ENCODE measurements around the gene GSG1L. TPM values are rescaled to one million over a fixed set of nuclear protein-coding genes. Genes with fewer than 3 reads are reported as not detected.
A peak's percentile ranks its signal among the peaks of the same experiment; 100 is the strongest.
"Not testable (repeated sequence)": the region's sequence is repeated elsewhere in the genome, so short reads cannot be mapped to it uniquely, and the experiment has no call there.

The GSG1L gene
- total and polyA plus RNA-seq, 9 donors, result 1.5 to 4.3 (median 2.9) TPM

- 90% methylated on average over 3 of the region's 3 CpGs for WGBS (ENCODE audit: insufficient coverage)
- Histone ChIP-seq H3K27ac (ENCODE audit: low read length) (no peak overlapping the region), H3K4me3 (ENCODE audit: low read length) (no peak overlapping the region), H3K36me3 (ENCODE audit: control insufficient read depth, insufficient read depth, low read length) (no peaks in the 10 kb centered on the region), H3K4me1 (ENCODE audit: control insufficient read depth, insufficient read depth, low read length) (peaks cover 3% of the 10 kb centered on the region), H3K9me3 (replicated peaks; ENCODE audit: control insufficient read depth, low read depth, low read length) (peaks cover 4% of the 10 kb centered on the region), H3K27me3 (ENCODE audit: control insufficient read depth, insufficient read depth, low read length) (no peaks in the 10 kb centered on the region)
- DNase-seq, result no peak
These were observed 69.9 kb downstream of the GSG1L start for GRCh38 chr16:27993587-27993986.

DNA sequence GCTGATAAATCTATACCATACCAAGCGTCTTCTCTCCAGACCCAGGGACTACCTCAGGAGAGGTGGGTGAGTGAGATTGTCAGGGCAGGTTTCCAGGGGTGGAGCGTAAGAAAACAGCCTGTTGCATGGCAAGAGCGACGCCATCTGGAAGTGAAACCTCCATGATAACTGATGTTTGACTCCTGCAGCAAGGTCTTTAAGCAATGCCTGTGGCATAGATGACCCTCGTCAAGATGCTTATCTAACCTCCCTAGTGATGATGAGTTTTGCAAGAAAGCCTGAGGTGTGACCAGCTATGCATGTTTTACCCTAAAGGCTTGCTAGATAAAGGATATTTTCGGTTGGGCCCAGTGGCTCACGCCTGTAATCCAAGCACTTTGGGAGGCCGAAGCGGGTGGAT is 71.6 kb downstream of the GSG1L start:
- no peak overlapping the region for H3K4me3 ChIP-seq (ENCODE audit: low read length)
- DNase-seq, result no peak
- H3K9me3 ChIP-seq (replicated peaks; ENCODE audit: control insufficient read depth, low read depth, low read length), result peaks cover 4% of the 10 kb centered on the region
- 95% methylated on average over 3 of the region's 9 CpGs for WGBS (ENCODE audit: insufficient coverage)
- H3K27me3 ChIP-seq (ENCODE audit: control insufficient read depth, insufficient read depth, low read length), result no peaks in the 10 kb centered on the region
- no peak overlapping the region for H3K27ac ChIP-seq (ENCODE audit: low read length)
- H3K4me1 ChIP-seq (ENCODE audit: control insufficient read depth, insufficient read depth, low read length), result peaks cover 3% of the 10 kb centered on the region
- no peaks in the 10 kb centered on the region for H3K36me3 ChIP-seq (ENCODE audit: control insufficient read depth, insufficient read depth, low read length)

- H3K36me3 ChIP-seq (ENCODE audit: control insufficient read depth, insufficient read depth, low read length), result no peaks in the 10 kb centered on the region
These were observed 77.5 kb downstream of the GSG1L start for GRCh38 chr16:27985981-27986380.

DNA sequence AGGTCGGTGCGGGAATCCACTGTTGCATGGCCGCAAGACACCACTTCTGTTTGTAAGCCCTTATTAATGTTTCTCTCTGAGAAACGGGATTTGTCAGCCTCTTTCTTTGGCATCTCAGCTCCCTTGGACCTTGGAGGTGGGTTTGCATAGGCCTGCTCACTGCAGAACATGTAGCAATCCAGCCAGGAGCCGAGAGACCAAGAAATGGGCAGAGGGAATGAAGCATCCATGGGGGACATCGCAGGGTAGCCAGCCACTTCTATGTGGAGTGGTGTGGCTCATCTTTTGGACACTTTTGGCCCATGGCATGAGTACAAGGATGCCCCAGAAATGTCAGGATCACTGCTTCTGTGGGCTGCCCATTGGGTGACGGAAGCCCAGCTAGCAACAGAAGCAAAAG is 79.4 kb downstream of the GSG1L start:
- H3K4me1 ChIP-seq (ENCODE audit: control insufficient read depth, insufficient read depth, low read length), result peaks cover 14% of the 10 kb centered on the region

More at GRCh38 chr16:27985981-27986380, 77.5 kb downstream of the GSG1L start:
- 96% methylated on average over 3 of the region's 5 CpGs for WGBS (ENCODE audit: insufficient coverage)
- H3K27me3 ChIP-seq (ENCODE audit: control insufficient read depth, insufficient read depth, low read length), result no peaks in the 10 kb centered on the region
- no peak overlapping the region for H3K27ac ChIP-seq (ENCODE audit: low read length)
- no peak overlapping the region for H3K4me3 ChIP-seq (ENCODE audit: low read length)
- no peak for DNase-seq
- H3K4me1 ChIP-seq (ENCODE audit: control insufficient read depth, insufficient read depth, low read length), result peaks cover 7% of the 10 kb centered on the region
- no peaks in the 10 kb centered on the region for H3K9me3 ChIP-seq (replicated peaks; ENCODE audit: control insufficient read depth, low read depth, low read length)

GRCh38 chr16:27983244-27983643 is 80.3 kb downstream of the GSG1L start:
- Histone ChIP-seq H3K4me1 (ENCODE audit: control insufficient read depth, insufficient read depth, low read length) (peaks cover 17% of the 10 kb centered on the region), H3K36me3 (ENCODE audit: control insufficient read depth, insufficient read depth, low read length) (no peaks in the 10 kb centered on the region), H3K9me3 (replicated peaks; ENCODE audit: control insufficient read depth, low read depth, low read length) (no peaks in the 10 kb centered on the region), H3K4me3 (ENCODE audit: low read length) (no peak overlapping the region), H3K27ac (ENCODE audit: low read length) (no peak overlapping the region), H3K27me3 (ENCODE audit: control insufficient read depth, insufficient read depth, low read length) (no peaks in the 10 kb centered on the region)
- WGBS (ENCODE audit: insufficient coverage), result no CpG with 5 or more reads among the region's 2 CpGs
- no peak for DNase-seq

More for the DNA sequence above, 79.4 kb downstream of the GSG1L start:
- Histone ChIP-seq H3K27ac (ENCODE audit: low read length) (no peak overlapping the region), H3K27me3 (ENCODE audit: control insufficient read depth, insufficient read depth, low read length) (no peaks in the 10 kb centered on the region), H3K9me3 (replicated peaks; ENCODE audit: control insufficient read depth, low read depth, low read length) (no peaks in the 10 kb centered on the region), H3K36me3 (ENCODE audit: control insufficient read depth, insufficient read depth, low read length) (no peaks in the 10 kb centered on the region), H3K4me3 (ENCODE audit: low read length) (no peak overlapping the region)
- DNase-seq, result no peak
- WGBS (ENCODE audit: insufficient coverage), result 82% methylated on average over 6 of the region's 7 CpGs

- Histone ChIP-seq H3K27ac (ENCODE audit: low read length) (no peak overlapping the region), H3K4me1 (ENCODE audit: control insufficient read depth, insufficient read depth, low read length) (peaks cover 25% of the 10 kb centered on the region), H3K9me3 (replicated peaks; ENCODE audit: control insufficient read depth, low read depth, low read length) (no peaks in the 10 kb centered on the region), H3K36me3 (ENCODE audit: control insufficient read depth, insufficient read depth, low read length) (no peaks in the 10 kb centered on the region), H3K27me3 (ENCODE audit: control insufficient read depth, insufficient read depth, low read length) (no peaks in the 10 kb centered on the region), H3K4me3 (ENCODE audit: low read length) (no peak overlapping the region)
- WGBS (ENCODE audit: insufficient coverage), result 54% methylated on average over 2 of the region's 5 CpGs
- no peak for DNase-seq
These were observed 81.3 kb downstream of the GSG1L start for GRCh38 chr16:27982184-27982583.

GRCh38 chr16:27980919-27981700 is 82.4 kb downstream of the GSG1L start:
- no peaks in the 10 kb centered on the region for H3K9me3 ChIP-seq (replicated peaks; ENCODE audit: control insufficient read depth, low read depth, low read length)
- no peaks in the 10 kb centered on the region for H3K36me3 ChIP-seq (ENCODE audit: control insufficient read depth, insufficient read depth, low read length)
- no peak overlapping the region for H3K4me3 ChIP-seq (ENCODE audit: low read length)
- WGBS (ENCODE audit: insufficient coverage), result 47% methylated on average over 6 of the region's 9 CpGs
- DNase-seq, result peak; percentile 67
- peak overlapping the region; percentile 20 for H3K27ac ChIP-seq (ENCODE audit: low read length)
- no peaks in the 10 kb centered on the region for H3K27me3 ChIP-seq (ENCODE audit: control insufficient read depth, insufficient read depth, low read length)
- peaks cover 25% of the 10 kb centered on the region for H3K4me1 ChIP-seq (ENCODE audit: control insufficient read depth, insufficient read depth, low read length)

- no peaks in the 10 kb centered on the region for H3K36me3 ChIP-seq (ENCODE audit: control insufficient read depth, insufficient read depth, low read length)
- H3K27me3 ChIP-seq (ENCODE audit: control insufficient read depth, insufficient read depth, low read length), result no peaks in the 10 kb centered on the region
- DNase-seq, result peak; percentile 56
- no peak overlapping the region for H3K27ac ChIP-seq (ENCODE audit: low read length)
- WGBS (ENCODE audit: insufficient coverage), result 58% methylated on average over 8 of the region's 11 CpGs
- H3K4me1 ChIP-seq (ENCODE audit: control insufficient read depth, insufficient read depth, low read length), result peaks cover 25% of the 10 kb centered on the region
- H3K4me3 ChIP-seq (ENCODE audit: low read length), result no peak overlapping the region
- no peaks in the 10 kb centered on the region for H3K9me3 ChIP-seq (replicated peaks; ENCODE audit: control insufficient read depth, low read depth, low read length)
These were observed 83.3 kb downstream of the GSG1L start for GRCh38 chr16:27980076-27980775.

DNA sequence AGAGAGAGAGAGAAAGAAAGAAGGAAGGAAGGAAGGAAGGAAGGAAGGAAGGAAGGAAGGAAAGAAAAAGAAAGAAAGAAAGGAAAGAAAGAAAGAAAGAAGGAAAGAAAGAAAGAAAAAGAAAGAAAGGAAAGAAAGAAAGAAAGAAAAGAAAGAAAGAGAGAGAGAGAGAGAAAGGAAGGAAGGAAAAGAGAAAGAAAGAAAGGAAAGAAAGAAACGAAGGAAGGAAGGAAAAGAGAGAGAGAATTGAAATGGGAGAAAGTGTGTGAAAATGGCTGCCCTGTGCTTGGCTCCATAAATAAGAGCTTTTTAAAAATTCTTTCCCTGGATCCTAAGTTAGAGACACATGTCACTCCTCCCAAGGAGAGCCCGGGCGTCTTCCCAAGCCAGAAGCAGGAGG is 83.8 kb downstream of the GSG1L start:
- not testable (repeated sequence) for H3K9me3 ChIP-seq (replicated peaks; ENCODE audit: control insufficient read depth, low read depth, low read length); H3K27ac ChIP-seq (ENCODE audit: low read length); H3K27me3 ChIP-seq (ENCODE audit: control insufficient read depth, insufficient read depth, low read length); H3K4me3 ChIP-seq (ENCODE audit: low read length); H3K36me3 ChIP-seq (ENCODE audit: control insufficient read depth, insufficient read depth, low read length)
- peak; percentile 43 for DNase-seq
- 60% methylated on average over 3 of the region's 3 CpGs for WGBS (ENCODE audit: insufficient coverage)
- H3K4me1 ChIP-seq (ENCODE audit: control insufficient read depth, insufficient read depth, low read length), result peaks cover 25% of the 10 kb centered on the region

DNA sequence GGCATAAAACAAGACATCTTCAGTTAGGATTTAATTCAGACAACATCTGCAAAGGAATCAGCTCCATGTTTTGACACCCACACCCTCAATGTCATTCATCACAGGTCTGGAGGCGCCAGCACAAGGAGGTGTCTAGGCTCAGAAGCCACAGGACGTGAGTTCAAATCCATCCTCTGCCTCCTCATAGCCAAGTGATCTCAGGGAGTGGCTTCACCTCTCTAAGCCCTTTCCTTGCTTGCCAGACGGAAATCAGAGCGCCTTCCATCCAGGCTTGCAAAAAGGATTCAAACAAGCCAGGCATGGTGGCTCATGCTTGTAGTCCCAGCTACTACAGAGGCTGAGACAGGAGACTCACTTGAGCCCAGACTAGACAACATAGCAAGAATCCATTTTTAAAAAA is 84.6 kb downstream of the GSG1L start:
- Histone ChIP-seq H3K27ac (ENCODE audit: low read length) (no peak overlapping the region), H3K4me3 (ENCODE audit: low read length) (no peak overlapping the region), H3K27me3 (ENCODE audit: control insufficient read depth, insufficient read depth, low read length) (no peaks in the 10 kb centered on the region), H3K36me3 (ENCODE audit: control insufficient read depth, insufficient read depth, low read length) (no peaks in the 10 kb centered on the region), H3K4me1 (ENCODE audit: control insufficient read depth, insufficient read depth, low read length) (peaks cover 25% of the 10 kb centered on the region), H3K9me3 (replicated peaks; ENCODE audit: control insufficient read depth, low read depth, low read length) (no peaks in the 10 kb centered on the region)
- no peak for DNase-seq
- WGBS (ENCODE audit: insufficient coverage), result 74% methylated on average over 3 of the region's 4 CpGs

Data from muscle of leg (tissue), 11 donors.